ENCODE measurements around the gene EYS.

The EYS gene

DNA sequence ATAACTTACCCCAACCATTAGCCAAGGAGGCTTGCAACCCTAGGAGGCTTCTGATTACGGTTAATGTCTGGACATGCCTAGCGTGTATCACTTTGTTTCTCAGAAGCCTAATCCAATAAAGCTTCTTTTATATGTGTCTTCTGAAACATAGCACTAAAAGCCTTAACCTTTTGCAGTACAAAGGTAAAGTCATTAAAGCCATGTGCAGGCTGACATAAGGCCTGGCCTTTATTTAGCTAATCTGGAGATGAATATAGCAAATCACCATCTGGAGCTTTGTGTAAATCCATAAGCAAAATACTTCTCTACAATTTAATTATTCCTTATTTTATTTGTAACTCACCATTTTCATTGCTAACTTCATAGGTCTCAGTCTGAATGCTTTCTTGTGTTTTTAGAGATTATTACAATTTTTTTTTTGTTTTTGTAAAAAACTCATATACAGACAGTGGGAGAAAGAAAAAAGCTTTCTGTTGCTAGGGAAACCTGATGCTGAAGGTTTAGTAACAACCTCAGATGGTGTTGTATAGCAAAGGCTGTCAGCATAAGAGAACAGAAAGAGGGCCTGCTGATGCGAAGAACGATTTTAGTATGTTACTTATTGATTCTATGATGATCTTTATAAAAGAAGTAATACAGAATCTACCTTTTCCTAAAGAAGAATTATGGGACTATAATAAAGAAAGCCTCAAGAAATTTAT, at the start of gene EYS:
TSS of gene EYS (minus strand) at position 101 of the 701 bp plus-strand sequence. CDS start 211,816 bp downstream, outside the sequence.
- no peak within 1 kb of the TSS for H3K4me3 ChIP-seq
- no peak for TF ChIP-seq CTCF (IDR thresholded peaks at IDR 0.05)
- no peak within 1 kb of the TSS for H3K27ac ChIP-seq
- no peak for DNase-seq (ENCODE audit: low spot score)

DNA sequence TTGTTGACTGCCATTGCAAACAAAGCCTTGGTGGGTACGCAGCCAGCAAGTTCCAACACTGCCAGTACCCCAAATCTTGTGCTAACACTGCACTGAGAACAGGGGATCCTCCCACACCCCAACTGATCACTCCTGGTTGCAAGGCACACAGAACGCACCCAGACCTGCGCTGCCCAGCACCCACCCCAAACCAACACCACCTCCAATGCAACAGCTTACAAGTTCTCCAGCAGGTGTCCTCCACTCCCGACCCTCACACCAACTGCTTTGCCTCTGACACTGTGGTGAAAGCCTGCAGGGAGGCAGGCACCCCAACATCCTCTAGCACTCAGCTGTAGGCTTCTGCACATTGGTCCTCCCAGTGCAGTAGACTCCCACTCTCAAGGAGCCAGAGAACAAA, 39.3 kb upstream of the EYS start:
- no peak for TF ChIP-seq CTCF (IDR thresholded peaks at IDR 0.05)
- DNase-seq (ENCODE audit: low spot score), result no peak
- Histone ChIP-seq H3K4me3 (no peak overlapping the region), H3K27ac (no peak overlapping the region)

DNA sequence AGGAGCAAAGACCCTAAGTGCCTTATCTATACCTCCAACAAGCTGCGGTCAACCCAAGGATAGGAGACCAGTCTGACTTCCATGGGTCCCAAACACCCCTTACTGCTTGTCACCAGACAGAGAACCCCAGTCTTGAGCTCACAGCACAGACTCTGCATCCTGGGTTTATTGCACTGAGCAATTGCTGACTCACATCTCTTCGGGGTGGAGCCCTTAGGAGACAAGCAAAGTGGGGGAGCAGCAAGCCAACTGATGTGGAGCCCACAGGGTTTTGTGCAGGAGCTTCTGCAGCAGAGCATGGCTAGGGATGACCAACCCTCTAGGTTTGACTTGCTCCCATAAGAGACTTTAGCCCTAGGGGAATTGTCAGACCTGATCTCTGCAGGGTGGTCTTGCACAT, 38.6 kb upstream of the EYS start:
- TF ChIP-seq CTCF (IDR thresholded peaks at IDR 0.05), result no peak
- DNase-seq (ENCODE audit: low spot score), result no peak
- no peak overlapping the region for H3K27ac ChIP-seq
- H3K4me3 ChIP-seq, result no peak overlapping the region

- DNase-seq (ENCODE audit: low spot score), result no peak
- Histone ChIP-seq H3K4me3 (no peak overlapping the region), H3K27ac (no peak overlapping the region)
- no peak for TF ChIP-seq CTCF (IDR thresholded peaks at IDR 0.05)
Measured at GRCh38 chr6:65728879-65729479, 22.0 kb upstream of the EYS start.

- Histone ChIP-seq H3K27ac (no peak overlapping the region), H3K4me3 (no peak overlapping the region)
- no peak for DNase-seq (ENCODE audit: low spot score)
- TF ChIP-seq CTCF (IDR thresholded peaks at IDR 0.05), result no peak
Measured at GRCh38 chr6:65719101-65719500, 12.1 kb upstream of the EYS start.

DNA sequence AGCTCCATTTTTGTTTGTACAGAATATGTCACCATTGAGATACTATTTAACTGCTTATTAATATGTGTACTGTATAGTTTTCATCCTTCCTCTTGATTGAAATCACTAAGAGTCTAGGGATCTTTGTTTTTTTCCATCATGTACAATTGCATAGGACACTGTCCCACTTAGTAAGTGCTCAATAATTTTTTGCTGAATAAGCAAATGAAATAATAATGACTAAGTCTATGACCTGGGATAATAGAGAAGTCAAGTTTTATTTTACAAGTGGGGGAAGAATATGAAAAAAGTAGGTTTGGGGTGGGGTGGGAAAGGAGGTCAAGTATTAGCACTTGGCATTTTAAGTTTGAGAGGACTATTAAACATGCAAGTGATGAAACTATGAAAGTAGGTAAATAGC, 4.5 kb upstream of the EYS start:
- TF ChIP-seq CTCF (IDR thresholded peaks at IDR 0.05), result no peak
- DNase-seq (ENCODE audit: low spot score), result no peak

More for the DNA sequence above, 4.5 kb upstream of the EYS start:
- H3K27ac ChIP-seq, result no peak overlapping the region
- H3K4me3 ChIP-seq, result no peak overlapping the region
